Measurements from ENCODE around the gene RREB1. TPM values are rescaled to one million over a fixed set of nuclear protein-coding genes. Genes with fewer than 3 reads are reported as not detected.

RREB1 gene
- total RNA-seq, 1 donor from 2014 or later = 28.3 TPM

- no peak overlapping the region for H3K27ac Mint-ChIP-seq (ENCODE audit: unreplicated experiment)
- DNase-seq (ENCODE audit: low read depth, low spot score) = no peak
- no peaks in the 10 kb centered on the region for H3K27me3 Mint-ChIP-seq (ENCODE audit: low read depth)
- TF ChIP-seq, protein P1, sequence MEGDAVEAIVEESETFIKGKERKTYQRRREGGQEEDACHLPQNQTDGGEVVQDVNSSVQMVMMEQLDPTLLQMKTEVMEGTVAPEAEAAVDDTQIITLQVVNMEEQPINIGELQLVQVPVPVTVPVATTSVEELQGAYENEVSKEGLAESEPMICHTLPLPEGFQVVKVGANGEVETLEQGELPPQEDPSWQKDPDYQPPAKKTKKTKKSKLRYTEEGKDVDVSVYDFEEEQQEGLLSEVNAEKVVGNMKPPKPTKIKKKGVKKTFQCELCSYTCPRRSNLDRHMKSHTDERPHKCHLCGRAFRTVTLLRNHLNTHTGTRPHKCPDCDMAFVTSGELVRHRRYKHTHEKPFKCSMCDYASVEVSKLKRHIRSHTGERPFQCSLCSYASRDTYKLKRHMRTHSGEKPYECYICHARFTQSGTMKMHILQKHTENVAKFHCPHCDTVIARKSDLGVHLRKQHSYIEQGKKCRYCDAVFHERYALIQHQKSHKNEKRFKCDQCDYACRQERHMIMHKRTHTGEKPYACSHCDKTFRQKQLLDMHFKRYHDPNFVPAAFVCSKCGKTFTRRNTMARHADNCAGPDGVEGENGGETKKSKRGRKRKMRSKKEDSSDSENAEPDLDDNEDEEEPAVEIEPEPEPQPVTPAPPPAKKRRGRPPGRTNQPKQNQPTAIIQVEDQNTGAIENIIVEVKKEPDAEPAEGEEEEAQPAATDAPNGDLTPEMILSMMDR (conservative IDR thresholded peaks at IDR 0.05) = no peak
- H3K4me1 Mint-ChIP-seq = no peaks in the 10 kb centered on the region
- no peaks in the 10 kb centered on the region for H3K9me3 Mint-ChIP-seq
- no peak overlapping the region for H3K4me3 Mint-ChIP-seq
- H3K36me3 Mint-ChIP-seq (ENCODE audit: low read depth) = no peaks in the 10 kb centered on the region
Observed at GRCh38 chr6:7251646-7252260, 144.0 kb downstream of the RREB1 start.

GRCh38 chr6:7252390-7252789, 144.6 kb downstream of the RREB1 start:
- Mint-ChIP-seq H3K27me3 (ENCODE audit: low read depth) (no peaks in the 10 kb centered on the region), H3K9me3 (no peaks in the 10 kb centered on the region), H3K4me1 (no peaks in the 10 kb centered on the region), H3K36me3 (ENCODE audit: low read depth) (no peaks in the 10 kb centered on the region), H3K4me3 (no peak overlapping the region), H3K27ac (ENCODE audit: unreplicated experiment) (no peak overlapping the region)
- no peak for DNase-seq (ENCODE audit: low read depth, low spot score)
- TF ChIP-seq, protein P1 (conservative IDR thresholded peaks at IDR 0.05) = no peak

DNA sequence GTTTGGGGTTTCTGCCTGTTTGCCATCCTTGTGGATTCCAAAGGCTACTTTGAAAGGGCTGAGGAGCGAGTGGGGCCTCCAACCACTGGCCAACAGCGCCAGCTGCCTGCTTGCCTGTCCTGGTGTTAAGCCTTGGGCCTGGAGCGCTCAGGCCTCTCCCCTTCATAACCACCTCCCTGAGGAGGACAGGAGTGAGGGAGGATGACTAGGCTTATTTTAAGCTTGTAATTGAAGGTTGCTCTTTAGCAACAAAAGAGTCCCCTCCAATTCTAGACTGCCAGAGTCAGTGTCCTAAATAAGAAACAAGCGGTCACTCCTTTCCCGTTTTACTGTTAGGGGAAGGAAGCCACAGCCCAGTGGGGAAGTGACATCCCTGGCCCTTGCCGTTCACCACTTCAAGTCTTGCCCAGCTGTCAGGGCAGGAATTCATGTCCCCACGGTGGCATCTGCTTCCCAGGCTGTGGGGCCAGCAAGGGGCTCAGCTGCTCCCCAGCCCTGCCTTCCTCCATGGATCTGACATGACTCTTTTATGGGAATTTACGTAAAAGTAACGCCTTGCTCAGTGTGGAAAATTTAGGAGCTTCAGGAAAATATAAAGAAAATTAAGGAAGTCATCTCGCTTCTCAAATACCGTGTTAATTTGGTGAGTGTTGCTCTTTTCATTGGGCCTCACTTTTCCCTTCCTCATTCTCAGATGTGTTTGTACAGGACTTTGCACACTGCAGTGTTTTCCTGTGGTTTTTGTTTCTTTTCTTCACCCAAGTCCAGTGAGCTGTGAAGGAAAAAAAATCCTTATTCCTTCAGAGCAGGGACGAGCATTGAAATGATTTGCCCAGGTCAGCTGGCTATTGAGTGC, 147.4 kb downstream of the RREB1 start:
- Mint-ChIP-seq H3K36me3 (ENCODE audit: low read depth) (no peaks in the 10 kb centered on the region), H3K4me1 (peaks cover under 1% of the 10 kb centered on the region), H3K27ac (ENCODE audit: unreplicated experiment) (no peak overlapping the region), H3K27me3 (ENCODE audit: low read depth) (no peaks in the 10 kb centered on the region), H3K4me3 (no peak overlapping the region), H3K9me3 (no peaks in the 10 kb centered on the region)
- TF ChIP-seq, protein P1 (conservative IDR thresholded peaks at IDR 0.05) = no peak
- no peak for DNase-seq (ENCODE audit: low read depth, low spot score)

DNA sequence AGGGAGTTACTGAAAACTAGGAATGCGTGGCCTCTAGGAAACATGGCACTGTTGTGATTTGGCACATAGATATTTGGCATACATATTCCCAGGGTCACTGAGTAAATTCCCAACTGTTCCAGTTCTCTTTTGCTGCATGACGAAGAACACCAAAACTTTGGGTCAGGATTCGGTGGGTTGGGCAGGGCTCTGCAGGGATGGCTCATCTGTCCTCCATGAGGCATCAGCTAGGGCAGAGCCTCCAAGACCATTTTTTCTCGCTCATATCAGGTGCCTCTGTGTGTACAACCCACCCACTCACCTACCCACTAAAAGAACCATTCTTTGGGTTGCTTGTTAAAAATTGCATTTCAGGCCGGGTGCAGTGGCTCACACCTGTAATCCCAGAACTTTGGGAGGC, 148.2 kb downstream of the RREB1 start:
- Mint-ChIP-seq H3K27ac (ENCODE audit: unreplicated experiment) (no peak overlapping the region), H3K4me1 (peaks cover 7% of the 10 kb centered on the region), H3K9me3 (no peaks in the 10 kb centered on the region), H3K4me3 (no peak overlapping the region), H3K27me3 (ENCODE audit: low read depth) (no peaks in the 10 kb centered on the region), H3K36me3 (ENCODE audit: low read depth) (no peaks in the 10 kb centered on the region)
- TF ChIP-seq, protein P1 (conservative IDR thresholded peaks at IDR 0.05) = no peak
- no peak for DNase-seq (ENCODE audit: low read depth, low spot score)

- no peaks in the 10 kb centered on the region for H3K9me3 Mint-ChIP-seq
- no peak overlapping the region for H3K4me3 Mint-ChIP-seq
- no peak for DNase-seq (ENCODE audit: low read depth, low spot score)
- H3K27me3 Mint-ChIP-seq (ENCODE audit: low read depth) = no peaks in the 10 kb centered on the region
- H3K27ac Mint-ChIP-seq (ENCODE audit: unreplicated experiment) = no peak overlapping the region
- peaks cover 14% of the 10 kb centered on the region for H3K4me1 Mint-ChIP-seq
- TF ChIP-seq, protein P1 (conservative IDR thresholded peaks at IDR 0.05) = no peak
- no peaks in the 10 kb centered on the region for H3K36me3 Mint-ChIP-seq (ENCODE audit: low read depth)
Observed at GRCh38 chr6:7256785-7257184, 149.0 kb downstream of the RREB1 start.

All from neural crest cell (in vitro differentiated cells).